ENCODE measurements around the gene MYO1D.
A peak's percentile ranks its signal among the peaks of the same experiment; 100 is the strongest.

Gene MYO1D

DNA sequence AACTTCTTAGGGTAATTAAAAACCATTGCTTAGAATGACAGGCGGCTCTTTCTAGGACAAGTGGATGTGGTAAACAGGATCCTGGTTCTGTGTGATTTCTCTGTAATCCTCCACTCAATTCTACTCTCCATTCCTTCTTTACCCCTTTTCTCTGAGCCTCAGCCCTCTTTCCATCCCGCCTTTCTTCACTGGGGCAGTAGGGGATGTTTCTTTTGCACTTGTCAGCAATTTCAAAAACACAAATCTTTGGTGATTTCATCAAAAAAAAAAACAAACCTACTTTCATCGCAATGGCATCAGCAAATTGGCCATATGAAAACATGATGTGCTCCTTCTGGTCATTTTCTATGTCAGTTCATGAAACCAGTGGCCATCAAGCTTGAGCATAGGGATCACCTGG lies 285.5 kb downstream of the MYO1D start:
- no peak for DNase-seq (ENCODE audit: extremely low read depth in 1 of 2, low read depth in 1 of 2)

GRCh38 chr17:32590974-32591373 lies 285.9 kb downstream of the MYO1D start:
- no peak for DNase-seq (ENCODE audit: extremely low read depth in 1 of 2, low read depth in 1 of 2)

DNA sequence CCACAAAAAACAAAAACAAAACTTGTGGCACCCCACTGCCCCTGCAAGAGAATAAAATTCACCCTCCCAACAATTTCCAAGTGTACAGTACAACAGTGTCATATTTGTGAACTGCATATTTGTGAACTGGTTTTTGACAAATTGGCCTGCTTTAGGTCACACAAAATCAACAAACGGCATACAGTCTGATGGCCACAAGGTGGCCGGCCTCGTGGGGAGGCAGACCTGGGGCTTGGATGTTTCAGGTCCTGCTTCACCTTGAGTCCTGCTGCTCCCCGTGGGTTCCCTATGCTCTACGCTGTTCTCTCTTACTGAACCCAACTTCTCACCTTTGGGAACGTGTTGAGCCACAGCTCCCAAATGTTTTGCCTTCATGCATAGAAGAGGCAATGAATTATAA lies 287.9 kb downstream of the MYO1D start:
- no peak for DNase-seq (ENCODE audit: extremely low read depth in 1 of 2, low read depth in 1 of 2)

DNA sequence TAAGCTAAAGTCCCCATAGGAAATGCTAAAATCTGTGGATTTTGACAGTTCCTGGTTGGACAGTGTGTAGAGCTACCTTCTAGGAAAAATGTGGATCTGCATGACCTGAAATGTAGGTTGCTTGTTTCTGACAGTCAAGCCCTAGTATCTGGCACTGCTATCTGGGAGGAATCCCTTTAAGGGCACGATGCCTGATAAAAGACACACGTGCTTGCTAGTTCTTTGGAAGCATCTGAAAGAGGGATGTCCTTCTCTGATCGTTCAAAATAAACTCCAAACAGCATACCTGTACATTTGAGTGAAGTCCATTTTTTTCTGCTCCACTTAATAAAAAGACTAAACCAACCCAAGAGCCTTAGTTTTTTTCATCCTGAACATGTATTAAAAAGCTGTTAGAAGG lies 288.8 kb downstream of the MYO1D start:
- no peak for DNase-seq (ENCODE audit: extremely low read depth in 1 of 2, low read depth in 1 of 2)

- DNase-seq (ENCODE audit: extremely low read depth in 1 of 2, low read depth in 1 of 2) = no peak
Measured at GRCh38 chr17:32586666-32587065, 290.3 kb downstream of the MYO1D start.

GRCh38 chr17:32584792-32585191 lies 292.1 kb downstream of the MYO1D start:
- DNase-seq (ENCODE audit: extremely low read depth in 1 of 2, low read depth in 1 of 2) = no peak

GRCh38 chr17:32583053-32583452 lies 293.9 kb downstream of the MYO1D start:
- DNase-seq (ENCODE audit: extremely low read depth in 1 of 2, low read depth in 1 of 2) = no peak

- DNase-seq (ENCODE audit: extremely low read depth in 1 of 2, low read depth in 1 of 2) = no peak
Measured at GRCh38 chr17:32575852-32576251, 301.1 kb downstream of the MYO1D start.

- DNase-seq (ENCODE audit: extremely low read depth in 1 of 2, low read depth in 1 of 2) = no peak
Measured at GRCh38 chr17:32570081-32570396, 306.9 kb downstream of the MYO1D start.

DNA sequence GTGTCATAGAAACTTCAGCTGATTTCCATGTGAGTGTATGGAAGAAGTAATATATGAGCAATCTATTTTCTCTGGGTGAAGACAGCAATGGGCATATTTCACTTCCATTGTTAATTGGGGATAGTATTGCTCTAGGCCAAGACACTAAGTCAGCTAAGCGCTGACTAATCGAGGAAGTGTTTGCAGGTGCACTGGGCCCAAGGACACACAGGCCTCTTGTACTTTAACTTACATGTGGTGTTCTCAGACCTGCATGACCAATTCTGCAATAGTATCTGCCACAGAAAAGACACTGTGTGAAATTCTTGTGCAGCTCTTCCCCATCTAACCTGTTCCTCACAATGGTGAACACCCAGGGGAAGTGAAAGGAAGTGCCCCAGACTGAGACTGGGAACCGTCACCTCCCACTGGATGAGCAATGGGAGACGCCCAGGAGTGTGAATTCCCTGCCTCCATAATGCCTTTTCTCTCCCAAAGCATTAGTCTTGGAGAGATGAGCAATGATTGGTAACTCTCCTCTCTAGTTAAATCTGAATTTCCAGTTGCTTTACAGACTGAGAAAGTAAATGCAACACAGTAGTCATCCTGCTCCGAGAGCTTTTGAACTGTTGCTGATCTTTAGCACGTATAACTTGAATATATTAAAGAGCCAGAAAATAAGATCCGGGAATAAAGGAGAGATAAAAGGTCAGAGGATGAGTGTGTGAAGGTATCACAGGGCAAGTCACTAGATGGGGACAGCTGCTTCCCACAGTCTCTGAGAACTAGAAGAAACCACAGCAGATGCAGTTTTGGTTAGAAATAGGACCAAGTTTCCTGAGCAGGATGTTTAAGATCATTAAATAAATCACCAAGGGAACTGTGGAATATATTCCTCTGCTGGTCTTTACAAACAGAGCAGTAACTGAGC lies 307.5 kb downstream of the MYO1D start:
- no peak for DNase-seq (ENCODE audit: extremely low read depth in 1 of 2, low read depth in 1 of 2)

GRCh38 chr17:32568705-32569104 lies 308.2 kb downstream of the MYO1D start:
- no peak for DNase-seq (ENCODE audit: extremely low read depth in 1 of 2, low read depth in 1 of 2)

DNA sequence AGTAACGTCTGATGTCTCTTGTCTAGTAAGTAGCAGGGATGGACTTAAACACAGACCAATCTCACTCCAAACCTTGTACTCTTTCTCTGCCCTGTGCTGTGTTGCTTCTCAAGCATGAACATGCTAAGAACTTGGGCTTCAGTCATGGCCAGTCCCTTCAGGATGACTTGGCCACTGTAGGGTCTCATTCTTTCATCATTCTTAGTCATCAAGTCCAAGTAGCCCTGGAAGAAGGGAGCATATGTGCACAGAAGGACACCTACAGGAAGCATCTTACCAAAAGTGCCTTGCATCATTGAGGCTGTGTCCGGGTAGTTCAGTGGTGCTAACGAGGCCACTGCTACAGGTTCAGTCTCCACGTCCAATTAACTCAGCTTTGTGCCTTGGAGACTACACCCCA lies 309.4 kb downstream of the MYO1D start:
- no peak for DNase-seq (ENCODE audit: extremely low read depth in 1 of 2, low read depth in 1 of 2)

DNA sequence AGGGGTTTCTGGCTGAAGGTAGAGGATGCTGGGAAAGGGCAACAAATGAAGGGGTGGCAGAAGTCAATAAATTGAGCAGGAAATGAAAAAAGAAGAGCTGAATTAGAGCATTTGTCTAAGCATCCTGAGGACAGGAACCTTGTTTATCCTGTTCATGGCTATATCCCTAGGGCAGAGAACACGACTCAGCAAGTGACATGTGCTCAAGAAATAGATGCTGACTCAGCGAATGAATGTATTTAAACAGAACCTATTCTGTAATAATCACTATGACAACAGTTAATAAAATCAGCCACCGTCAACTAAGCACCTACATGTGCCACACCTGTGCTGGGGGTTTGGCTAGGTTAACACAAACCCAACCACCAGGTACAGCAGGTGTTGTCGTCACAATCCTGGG lies 309.8 kb downstream of the MYO1D start:
- DNase-seq (ENCODE audit: extremely low read depth in 1 of 2, low read depth in 1 of 2) = no peak

GRCh38 chr17:32566303-32566702 lies 310.6 kb downstream of the MYO1D start:
- no peak for DNase-seq (ENCODE audit: extremely low read depth in 1 of 2, low read depth in 1 of 2)

- no peak for DNase-seq (ENCODE audit: extremely low read depth in 1 of 2, low read depth in 1 of 2)
Measured at GRCh38 chr17:32565401-32565800, 311.5 kb downstream of the MYO1D start.

DNA sequence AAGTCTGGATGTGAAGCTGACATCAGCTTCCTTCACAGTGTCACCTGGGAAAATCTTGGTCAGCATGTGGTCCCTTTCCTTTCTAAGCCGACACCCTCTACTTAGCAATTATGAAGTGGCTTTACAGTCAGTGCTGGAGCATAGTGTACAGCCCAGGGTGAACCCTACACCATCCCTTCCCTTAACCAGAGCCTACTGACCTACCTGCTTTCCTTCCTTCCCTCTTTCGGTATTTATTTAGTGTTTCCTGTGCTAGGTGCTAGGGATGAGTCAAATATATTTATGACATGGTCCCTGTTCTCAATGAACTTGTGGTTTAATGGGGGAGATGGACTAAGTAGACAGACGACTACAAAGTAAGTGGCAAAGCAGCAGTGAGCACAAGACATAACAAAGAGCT lies 312.6 kb downstream of the MYO1D start:
- peak in 1 of 2 donors; percentile 23 for DNase-seq (ENCODE audit: extremely low read depth in 1 of 2, low read depth in 1 of 2)

DNA sequence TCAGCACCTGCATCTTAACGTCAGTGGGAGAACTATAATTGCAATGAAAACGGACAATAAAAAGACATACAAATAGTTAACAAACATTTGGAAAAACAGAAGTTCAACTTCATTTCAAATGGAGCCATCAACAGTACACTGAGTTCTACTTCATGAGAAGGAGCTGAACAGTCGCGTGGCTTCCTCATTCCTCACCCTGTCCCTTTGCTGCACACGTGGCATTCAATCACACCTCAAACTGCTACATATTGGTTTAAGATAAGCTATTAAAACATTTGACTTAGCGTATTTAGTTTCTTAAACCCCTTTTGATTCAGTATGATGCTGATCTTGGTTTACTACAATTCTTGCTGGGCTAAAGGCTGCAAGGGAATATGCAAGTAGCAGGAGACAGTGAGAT lies 313.3 kb downstream of the MYO1D start:
- DNase-seq (ENCODE audit: extremely low read depth in 1 of 2, low read depth in 1 of 2) = no peak

- no peak for DNase-seq (ENCODE audit: extremely low read depth in 1 of 2, low read depth in 1 of 2)
Measured at GRCh38 chr17:32558997-32559650, 317.8 kb downstream of the MYO1D start.

- no peak for DNase-seq (ENCODE audit: extremely low read depth in 1 of 2, low read depth in 1 of 2)
Measured at GRCh38 chr17:32558326-32558955, 318.5 kb downstream of the MYO1D start.

DNA sequence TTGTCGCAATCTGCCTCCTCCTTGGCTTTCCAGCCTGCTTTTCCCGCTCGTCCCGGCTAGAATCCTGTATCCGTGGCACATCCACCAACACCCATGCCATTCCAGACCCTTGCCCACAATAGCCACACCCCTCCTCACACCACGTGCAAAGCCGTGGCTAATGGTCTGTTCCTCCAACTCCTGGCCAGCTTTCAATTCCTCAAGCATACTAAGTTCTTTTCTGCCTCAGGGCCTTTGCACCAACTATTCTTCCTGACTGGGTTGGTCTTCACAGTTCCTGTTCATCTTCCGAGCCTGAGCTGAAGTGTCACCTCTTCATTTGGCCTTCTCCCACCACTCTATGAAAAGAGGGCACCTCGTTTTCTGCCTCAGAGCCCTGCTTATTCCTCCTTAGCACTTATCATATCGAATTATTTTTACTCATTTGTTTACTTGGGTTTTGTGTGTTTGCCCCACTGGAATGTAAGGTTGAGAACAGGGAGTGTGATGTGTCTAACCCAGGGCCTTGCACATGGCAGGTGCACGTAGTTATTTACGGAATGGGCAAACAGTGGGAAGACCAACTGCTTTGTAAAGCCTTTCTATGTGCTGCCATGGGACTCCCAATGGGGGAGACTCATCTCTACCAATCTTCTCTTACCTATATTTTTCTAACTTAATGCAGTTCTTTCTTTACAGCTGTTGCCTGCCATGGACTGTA lies 321.2 kb downstream of the MYO1D start:
- DNase-seq (ENCODE audit: extremely low read depth in 1 of 2, low read depth in 1 of 2) = no peak

- no peak for DNase-seq (ENCODE audit: extremely low read depth in 1 of 2, low read depth in 1 of 2)
Measured at GRCh38 chr17:32553168-32553567, 323.8 kb downstream of the MYO1D start.

All from stimulated activated CD8-positive, alpha-beta memory T cell treated with anti-CD3 and anti-CD28 coated beads, Interleukin-7, amount 100 ng/mL, for 48 hours (primary cell).